T-helper 1 cell treated with Interleukin-12 subunit alpha and Interleukin-12 subunit beta and Interleukin-4 antibody, amounts not matched to agents 30 ng/mL and 1 ng/mL, for 36 hours (primary cell): ENCODE results near the gene FHIT. TPM values are rescaled to one million over a fixed set of nuclear protein-coding genes. Genes with fewer than 3 reads are reported as not detected.

Source experiments
- intact Hi-C: fragments of 100-400 bp; cut with micrococcal nuclease; formaldehyde crosslinking; loops from one replicate; pipeline ENCODE4 v1.15.1; 2024
- total RNA-seq: library from RNA; stranded (reverse); gene quantifications from 2 replicates; pipeline ENCODE4 v1.2.3, GENCODE V29; 2022

FHIT gene
- total RNA-seq, 1 donor from 2014 or later = 40.4 TPM

DNA sequence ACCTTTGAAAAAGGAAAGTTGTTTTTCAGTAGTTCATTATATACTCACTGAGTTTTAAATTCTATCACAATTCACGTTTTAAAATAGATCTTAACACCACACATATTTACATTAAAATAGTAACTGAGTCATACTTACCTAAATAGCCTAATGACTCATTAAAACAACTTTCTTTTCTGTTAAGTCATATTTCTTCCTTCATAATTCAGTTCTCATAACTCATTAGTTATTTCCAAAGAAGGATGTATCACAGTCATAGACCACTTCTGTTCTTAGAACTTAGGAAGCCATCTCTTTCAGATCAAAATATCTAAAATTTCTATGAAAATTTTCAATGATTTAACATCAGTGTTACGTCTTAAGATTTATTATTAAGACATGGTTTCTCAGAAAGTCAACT is 885.9 kb downstream of the FHIT start:
- intact Hi-C loops = loop anchor here (10.0 kb wide), 1 partner anchor 189 kb away; no protein-coding TSS in a partner anchor

DNA sequence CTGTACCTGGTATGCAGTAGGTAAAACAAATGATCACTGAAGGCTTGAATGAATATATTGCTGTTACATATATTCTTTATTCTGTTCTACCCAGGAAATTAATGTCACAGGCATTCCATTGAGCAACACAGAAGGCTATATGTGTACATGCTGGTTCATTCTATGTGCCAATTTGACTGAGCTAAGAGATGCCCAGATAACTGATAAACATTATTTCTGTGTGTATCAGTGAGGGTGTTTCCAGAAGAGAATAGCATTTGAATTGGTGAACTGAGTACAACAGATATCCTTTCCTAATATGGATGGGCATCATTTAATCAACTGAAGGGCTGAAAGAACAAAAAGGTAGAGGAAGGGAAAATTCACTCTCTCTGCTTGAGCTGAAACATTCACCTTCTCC is 886.8 kb downstream of the FHIT start:
- intact Hi-C loops = loop anchor here (10.0 kb wide), 1 partner anchor 190 kb away; no protein-coding TSS in a partner anchor

DNA sequence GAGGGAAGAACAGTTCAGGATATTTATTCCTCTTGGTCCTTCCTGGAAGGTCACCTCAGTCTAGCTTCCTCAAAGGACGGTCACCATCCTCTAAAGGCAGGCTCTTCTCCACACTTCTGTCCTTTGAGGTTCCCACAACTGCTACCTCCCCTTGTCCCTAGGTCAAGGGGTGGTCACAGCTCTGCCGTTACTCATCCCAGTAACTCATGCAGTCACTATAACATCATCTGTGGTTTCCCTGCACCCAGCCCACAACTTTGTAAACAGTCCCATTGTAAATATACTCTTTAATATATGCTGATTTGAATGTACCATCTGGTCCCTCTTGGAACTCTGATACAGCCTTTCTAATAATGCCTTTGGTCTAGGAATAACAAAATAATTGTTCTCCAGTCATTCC is 887.4 kb downstream of the FHIT start:
- intact Hi-C loops = loop anchor here (10.0 kb wide), 1 partner anchor 191 kb away; no protein-coding TSS in a partner anchor

DNA sequence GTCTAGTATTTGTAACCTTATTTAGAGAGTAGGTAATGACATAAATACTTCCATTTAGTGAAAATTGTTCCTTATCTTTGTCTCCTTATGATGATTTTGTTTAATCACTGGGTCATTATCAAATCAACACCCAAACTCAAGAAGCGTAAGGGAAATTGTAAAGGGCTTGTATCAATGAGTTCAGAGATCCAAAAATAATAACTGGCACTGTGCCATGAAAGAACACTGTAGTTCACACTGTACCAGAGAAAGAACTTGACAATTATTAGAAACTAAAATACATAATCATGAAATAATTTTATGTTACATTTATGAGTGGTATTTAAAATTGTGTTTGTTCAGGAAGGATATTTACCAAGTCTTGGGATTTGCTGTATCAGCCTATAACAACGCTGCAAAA is 895.4 kb downstream of the FHIT start:
- intact Hi-C loops = no loop called here

DNA sequence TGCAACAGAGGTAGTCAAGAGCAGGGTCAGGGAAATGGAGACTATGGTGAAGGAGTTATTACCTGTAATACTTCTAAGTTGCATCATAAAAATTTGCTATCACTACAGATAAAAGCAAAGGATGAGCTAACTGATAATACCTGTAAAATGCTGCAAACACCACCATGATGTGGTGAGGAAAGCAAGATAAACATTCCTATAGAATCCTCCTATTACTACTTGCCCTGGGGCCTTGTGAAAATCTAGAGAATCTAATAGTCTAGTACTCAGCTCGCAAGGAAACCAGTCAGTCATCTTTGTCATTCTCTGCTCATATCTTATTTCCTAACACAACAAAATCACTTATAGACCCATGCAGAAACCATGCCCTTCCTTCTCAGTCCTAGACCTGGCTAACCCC is 899.8 kb downstream of the FHIT start:
- intact Hi-C loops = no loop called here

DNA sequence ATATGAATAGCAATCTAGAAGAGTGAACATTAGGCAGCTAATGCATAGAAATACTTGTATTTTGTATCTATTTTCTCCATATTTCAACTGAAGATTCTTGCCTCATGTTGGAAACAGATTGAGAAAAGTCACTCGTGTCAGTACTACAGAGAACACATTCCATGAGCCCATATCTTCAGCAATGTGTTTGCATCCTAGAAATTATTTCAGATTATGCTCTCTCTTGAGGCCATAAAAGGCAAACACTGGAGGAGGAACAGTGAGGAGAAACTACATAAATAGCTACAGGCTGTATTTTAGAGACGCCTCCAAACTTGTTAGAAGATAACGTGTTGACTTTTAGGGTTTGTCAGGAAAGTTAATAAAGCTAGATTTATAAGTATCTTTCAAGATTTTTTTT is 906.9 kb downstream of the FHIT start:
- intact Hi-C loops = no loop called here

DNA sequence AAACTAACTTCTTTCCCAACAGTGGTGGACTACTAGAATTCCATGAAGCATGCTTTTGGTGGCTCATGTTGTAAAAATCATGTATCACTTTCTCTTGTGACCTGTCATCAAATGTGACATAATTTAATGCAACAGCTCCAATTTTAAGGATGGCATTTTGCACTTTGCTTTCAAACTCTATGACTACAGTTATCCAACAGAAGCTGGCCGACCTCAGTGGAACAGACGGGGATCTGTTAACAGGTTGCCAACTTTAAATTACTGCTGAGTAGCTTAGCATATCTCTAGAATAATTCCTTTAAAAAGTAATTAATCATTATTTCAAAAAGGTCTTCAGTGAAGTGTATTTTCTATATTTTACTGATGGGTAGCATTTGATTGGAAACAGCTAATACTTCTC is 907.4 kb downstream of the FHIT start:
- intact Hi-C loops = no loop called here

DNA sequence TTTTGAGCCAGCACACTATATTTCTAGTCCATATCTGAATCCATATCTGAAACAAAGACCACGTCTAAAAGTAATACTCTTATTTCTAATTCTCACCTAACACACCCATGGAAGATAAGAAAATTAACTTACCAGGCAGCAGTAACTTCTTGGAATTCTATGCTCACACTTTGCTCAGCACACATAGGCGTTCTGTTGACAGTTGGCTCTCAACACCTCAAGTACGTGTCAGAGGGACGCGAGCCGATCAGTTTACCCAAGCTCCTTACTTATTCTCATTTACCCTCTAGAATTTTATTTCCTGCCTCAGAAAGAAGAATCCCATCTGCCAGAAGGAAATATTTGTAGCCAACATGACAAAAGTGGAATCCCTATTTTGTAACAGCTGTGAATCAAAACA is 911.9 kb downstream of the FHIT start:
- intact Hi-C loops = no loop called here

DNA sequence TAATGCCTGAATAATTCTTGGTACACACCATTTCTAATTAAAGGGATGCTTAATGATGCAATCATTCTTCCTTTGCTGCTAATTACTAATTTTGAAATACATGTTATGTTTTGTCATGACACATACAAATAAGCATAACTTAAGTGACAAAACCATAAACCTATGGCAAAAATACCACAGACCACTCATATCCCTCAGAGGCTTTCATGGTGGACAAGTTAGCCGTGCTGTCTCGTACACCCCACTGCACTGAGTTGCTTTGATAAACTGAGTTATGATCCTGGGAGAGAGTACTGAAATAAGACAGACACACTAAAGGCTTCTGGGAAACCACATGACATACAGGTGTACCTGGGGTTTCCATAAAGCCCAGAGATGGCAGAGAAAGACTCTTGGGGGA is 913.8 kb downstream of the FHIT start:
- intact Hi-C loops = no loop called here

DNA sequence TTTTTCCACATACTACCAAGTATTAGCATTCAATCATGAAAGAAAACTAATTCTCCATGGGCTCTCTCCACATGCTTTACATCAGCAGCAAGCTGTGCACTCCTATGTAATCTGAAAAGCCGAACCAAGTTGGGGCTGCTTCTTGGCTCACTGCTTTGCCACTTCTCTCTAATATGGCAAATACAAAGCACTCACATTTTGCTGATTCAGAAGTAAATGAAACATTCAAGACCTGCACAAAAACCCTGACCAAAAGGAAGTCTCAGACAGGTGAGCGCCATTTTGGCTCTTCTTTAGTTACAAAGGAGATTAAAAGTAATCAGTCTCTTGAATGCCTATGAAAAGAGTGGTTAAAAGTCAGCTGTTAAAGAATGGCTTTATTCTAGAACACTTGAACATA is 915.2 kb downstream of the FHIT start:
- intact Hi-C loops = no loop called here

DNA sequence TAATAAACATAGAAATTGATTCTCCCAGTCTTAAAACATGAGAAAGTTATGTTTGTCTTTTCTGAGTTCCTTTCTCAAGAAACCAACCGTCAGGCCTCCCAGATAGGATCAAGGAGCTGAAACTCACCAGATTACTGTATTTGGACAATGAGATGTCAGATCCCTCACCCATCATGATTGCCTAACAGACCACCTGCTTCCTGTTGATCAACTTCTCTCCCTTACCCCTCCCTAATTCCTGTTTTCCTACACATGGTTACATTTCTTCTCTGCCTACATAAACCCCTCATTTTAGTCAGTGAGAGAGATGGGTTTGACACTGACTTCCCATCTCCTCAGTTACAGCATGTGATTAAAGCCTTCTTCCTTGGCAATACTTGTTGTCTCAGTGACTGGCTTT is 917.5 kb downstream of the FHIT start:
- intact Hi-C loops = no loop called here

DNA sequence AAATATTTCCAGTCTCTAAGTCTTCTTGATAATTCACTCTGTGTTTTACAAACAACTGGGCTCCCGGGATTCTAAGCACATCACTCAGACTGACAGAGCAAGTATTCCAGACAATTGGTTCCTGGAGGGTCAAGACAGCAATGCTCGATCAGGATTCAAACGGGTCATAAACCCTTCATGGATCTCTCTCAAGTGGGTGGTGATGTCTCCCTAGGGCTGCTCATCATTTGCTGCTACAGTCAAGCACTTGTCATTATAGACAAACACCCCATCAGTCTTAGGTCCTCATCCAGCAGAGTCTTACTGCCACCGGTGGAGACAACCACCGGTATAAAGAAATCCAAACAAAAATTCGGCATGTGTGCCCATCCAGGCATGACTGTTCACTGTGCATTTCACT is 921.1 kb downstream of the FHIT start:
- intact Hi-C loops = no loop called here

DNA sequence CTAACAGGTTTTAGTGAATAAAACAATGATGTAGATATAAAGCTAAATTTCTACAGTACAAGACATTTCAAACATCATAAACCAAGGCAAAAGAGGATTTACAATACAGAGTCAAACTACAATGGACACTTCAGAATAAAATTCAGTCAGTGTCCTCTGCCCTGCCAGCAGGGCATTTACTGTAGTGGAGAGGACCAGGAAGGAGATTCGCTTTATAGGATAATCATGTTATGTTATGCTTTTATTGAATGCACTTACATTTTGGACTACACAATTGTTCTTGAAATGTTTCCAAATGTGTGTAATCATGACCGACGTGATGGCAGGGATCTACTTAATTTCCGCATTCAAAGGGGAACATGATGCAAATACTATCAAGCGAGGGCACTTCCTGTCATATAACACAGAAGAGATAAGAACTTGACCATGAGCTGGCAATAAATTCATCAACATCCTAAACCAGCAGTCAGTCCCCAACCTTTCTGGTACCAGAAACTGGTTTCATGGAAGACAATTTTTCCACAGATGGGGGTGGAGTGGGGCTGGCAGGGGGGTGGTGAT is 925.6 kb downstream of the FHIT start:
- intact Hi-C loops = no loop called here

DNA sequence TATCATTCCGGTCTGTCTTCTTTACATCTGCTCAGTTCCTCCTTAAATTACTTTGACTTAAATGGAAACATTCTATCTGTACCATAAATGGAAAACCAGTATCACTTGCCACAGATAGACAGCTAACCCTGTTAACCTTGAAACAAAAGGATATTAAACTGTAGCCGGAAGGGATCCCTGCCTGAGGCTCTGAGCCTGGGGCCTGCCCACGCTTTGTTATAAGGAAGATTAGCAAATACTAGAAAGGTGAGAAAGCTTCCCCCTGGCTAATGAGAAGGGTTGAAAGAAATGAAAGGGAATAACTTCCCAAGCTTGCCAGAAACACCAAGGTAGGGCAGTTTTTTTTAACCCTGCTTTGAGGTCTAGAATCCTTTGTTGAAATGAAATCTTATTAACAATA is 927.6 kb downstream of the FHIT start:
- intact Hi-C loops = no loop called here

DNA sequence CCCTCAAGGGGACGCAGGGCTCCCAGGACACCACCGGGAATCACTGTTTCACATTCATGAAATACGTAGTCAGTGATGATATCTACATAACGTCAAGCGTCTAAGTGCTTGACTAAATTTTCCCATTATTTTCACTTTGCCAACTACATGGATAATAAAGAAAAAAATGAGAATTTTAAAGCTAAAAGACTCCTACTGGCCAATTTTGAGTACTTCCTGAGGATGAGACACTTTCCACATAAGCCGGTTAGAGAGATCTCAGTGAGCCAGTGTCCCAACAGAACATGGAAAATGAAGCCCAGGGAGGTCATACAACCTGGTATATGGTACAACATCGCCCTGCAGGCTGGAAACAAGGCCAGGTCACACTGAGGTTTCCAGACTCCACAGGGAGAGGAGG is 928.1 kb downstream of the FHIT start:
- intact Hi-C loops = no loop called here

DNA sequence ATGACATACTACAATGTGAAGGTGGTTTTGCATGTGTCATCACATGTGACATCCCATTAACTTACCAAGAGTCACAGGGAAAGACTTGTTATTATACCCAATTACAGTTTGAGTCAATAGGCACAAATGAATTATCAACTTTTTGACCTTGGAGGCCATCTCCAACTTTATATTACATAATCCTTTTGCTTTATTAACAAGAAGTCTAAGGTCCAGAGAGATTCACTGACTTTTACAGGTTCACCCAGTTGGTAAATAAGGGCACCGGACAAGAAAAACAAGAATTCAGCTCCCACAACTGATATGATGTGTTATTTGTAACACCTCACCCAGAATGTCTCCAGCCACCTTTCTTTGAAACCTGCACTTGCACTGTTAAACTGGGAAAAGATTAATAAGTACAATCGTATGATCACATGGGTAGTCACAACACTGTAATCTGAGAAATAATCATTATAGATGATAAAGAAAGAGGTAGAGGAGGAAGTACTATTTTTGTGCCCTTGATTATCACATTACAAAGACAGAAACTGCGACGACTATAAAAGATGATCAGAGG is 928.9 kb downstream of the FHIT start:
- intact Hi-C loops = no loop called here

DNA sequence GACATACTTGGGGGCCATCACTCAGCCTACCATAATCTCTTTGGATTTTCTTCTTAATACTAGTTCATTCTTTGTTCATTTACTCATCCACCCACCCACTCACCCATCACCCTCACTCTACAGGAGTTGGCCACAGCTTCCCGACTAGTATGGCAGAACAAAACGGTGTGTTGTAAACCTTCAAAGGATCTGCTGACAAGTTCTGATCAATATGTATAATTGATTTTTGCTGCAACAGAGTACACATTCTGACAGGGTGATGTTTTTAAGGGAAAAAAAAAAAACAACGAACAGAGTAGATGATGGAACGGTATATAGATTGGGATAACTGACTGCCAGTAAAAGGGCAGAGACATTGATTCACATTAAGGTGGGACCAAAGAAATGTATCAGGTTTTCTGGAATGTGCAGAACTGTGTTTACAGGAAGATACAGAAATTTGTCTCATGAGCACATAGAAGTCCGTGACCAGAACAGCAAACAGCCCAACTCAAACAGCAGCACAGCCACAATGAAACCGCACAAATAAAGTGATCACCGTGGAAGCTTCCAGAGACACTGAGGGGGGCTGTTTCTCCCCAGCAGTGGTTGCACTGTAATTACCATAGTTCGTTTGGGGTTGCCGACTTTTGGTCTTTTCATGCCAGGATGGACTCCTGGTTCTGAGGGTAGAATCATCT is 931.9 kb downstream of the FHIT start:
- intact Hi-C loops = loop anchor here (10.0 kb wide), 1 partner anchor 1495 kb away; no protein-coding TSS in a partner anchor

DNA sequence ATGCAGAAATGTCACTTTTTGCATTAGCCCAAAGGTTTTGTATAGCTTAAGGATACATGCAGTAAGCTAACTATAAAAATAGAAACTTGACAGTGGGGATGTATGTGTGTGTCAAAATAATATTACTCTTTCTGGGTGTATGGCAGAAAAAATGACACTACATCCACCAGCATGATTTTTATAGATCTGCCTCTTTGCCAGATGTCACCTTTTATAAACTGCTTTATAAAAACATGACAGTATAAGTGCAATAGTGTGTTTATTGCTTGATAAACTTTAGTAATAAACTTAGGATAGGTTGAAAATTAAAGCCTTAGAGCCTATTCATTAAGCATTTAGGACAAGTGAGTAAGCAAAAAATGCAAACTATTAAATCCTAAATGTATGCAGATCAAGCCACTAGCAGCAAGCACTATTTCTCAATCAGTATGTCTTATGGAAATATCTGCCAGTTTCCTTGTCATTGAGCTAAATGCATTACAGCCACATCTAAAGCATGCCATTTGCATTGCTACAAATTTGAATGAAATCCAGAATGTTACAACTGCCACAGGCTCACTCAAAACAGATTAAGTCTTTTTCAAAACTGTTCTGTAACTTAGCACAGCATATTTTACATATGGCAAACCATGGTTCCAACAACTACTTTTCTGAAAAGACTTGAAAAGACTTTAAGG is 935.0 kb downstream of the FHIT start:
- intact Hi-C loops = loop anchor here (10.0 kb wide), 1 partner anchor 1499 kb away; no protein-coding TSS in a partner anchor

DNA sequence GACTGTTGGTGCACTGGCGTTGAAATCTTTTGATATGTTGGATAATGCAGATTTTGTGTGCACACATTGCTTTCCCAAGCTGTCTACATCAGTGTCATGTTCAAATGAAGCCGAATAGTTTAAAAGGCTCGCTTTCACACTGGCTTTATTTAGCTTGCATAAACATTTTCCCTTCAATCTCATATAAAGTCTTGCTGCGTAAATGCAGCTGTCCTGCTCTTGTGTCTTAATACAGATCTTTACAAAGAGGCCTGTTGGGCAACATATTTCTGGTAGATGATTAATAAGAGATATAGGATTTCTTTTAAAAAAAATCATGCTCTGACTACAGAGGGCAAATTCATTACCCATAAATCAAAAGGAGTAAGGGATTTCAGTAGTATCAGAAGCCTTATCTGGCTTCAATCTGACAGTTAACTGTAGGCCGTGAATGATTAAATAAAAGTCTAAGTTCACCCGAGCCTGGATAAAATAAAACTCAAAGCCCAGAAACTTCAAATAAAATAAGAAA is 937.2 kb downstream of the FHIT start:
- intact Hi-C loops = loop anchor here (10.0 kb wide), 1 partner anchor 1501 kb away; no protein-coding TSS in a partner anchor

DNA sequence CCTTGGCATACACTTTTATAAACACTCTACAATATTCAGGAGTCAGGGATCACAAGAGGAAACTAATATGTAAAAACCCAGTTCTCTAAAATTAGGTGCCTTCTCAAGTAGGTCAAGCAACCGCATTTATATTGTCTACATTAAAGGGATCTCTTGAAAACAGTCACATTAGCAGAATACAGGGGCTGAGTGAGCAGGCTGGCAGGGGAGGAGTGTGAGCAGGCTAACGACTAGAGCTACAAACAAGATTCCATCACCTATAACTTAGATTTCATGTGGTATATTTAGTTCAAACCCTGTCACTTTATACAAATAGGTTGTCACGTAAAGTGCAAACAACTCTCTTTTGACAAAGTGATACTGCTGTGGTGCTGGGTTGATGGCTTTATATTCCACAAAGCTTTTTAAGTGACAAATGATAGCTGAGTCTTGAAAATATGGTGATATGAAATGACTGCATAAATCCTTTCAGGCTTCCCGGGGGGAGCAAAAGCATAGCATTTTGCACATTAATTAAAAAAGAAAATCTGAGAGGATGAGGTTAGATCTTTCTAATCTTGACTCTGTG is 937.9 kb downstream of the FHIT start:
- intact Hi-C loops = loop anchor here (10.0 kb wide), 1 partner anchor 1501 kb away; no protein-coding TSS in a partner anchor

DNA sequence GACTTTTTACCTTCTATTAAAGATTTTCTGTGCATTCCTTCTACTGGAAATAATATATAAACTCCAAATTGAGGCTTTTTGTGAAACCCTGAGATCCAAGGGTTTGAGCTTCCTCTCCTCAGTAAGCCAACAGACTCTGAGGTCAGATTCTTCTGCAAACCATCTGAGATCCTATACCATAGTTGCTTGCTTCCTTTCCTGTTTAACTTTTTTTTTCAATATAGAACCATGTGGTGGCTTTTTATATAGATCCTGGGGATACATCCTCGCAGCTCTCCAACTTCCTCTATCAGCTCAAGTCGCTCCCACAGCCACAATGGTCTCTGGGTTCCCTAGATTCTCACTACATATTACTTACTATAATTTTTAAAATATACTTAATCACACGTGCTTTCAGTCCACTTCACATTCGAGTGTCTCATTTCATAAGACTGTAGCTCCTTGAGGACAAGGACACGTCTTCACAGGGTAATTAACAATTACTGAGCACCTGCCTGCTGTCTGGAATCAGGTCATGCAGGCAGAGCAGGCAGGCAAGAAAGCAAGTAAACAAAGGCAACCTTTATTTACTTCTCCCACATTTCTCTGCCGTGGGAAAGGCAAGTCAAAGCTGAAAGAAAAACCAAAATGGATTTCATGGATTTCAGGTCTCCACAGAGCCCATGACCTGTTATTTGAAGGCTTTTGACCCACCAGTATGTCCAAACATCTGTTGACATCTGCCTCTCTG is 941.5 kb downstream of the FHIT start:
- intact Hi-C loops = loop anchor here (10.0 kb wide), 1 partner anchor 1505 kb away; no protein-coding TSS in a partner anchor
